GM23248 (cell line): Measurements from ENCODE around the gene AFDN. TPM values are rescaled to one million over a fixed set of nuclear protein-coding genes. Genes with fewer than 3 reads are reported as not detected.

ENCODE experiments used
- DNase-seq: peaks from one replicate; pipeline ENCODE4 v3.0.0-alpha.2; 2015
- H2AFZ ChIP-seq: fragments of 200-600 bp; sonication (generic); 2 replicates; pipeline ENCODE4 v1.6.1; 2016; ENCODE audit warnings: antibody characterized with exemption
- H3F3A ChIP-seq: fragments of 200-600 bp; sonication (generic); 2 replicates; pipeline ENCODE4 v1.6.1; 2016; ENCODE audit warnings: mild to moderate bottlenecking, antibody characterized with exemption, mixed run types; ENCODE audit not compliant: insufficient read depth
- H3K27ac ChIP-seq: fragments of 200-600 bp; sonication (generic); 2 replicates; pipeline ENCODE4 v1.5.1; 2016; ENCODE audit warnings: mild to moderate bottlenecking
- H3K27me3 ChIP-seq: fragments of 200-600 bp; sonication (generic); replicated peaks from 2 replicates; pipeline ENCODE4 v1.6.1; 2016; ENCODE audit warnings: mild to moderate bottlenecking; ENCODE audit not compliant: insufficient read depth
- H3K36me3 ChIP-seq: fragments of 200-600 bp; sonication (generic); 2 replicates; pipeline ENCODE4 v1.6.1; 2016; ENCODE audit warnings: low read depth, mild to moderate bottlenecking
- H3K4me1 ChIP-seq: fragments of 200-600 bp; sonication (generic); 2 replicates; pipeline ENCODE4 v1.6.1; 2016; ENCODE audit warnings: mild to moderate bottlenecking; ENCODE audit not compliant: insufficient read depth
- H3K4me2 ChIP-seq: fragments of 200-600 bp; sonication (generic); one replicate; pipeline ENCODE4 v1.6.1; 2016; ENCODE audit warnings: mild to moderate bottlenecking; ENCODE audit not compliant: unreplicated experiment
- H3K4me3 ChIP-seq: fragments of 200-600 bp; sonication (generic); 2 replicates; pipeline ENCODE4 v1.5.1; 2016; ENCODE audit warnings: mild to moderate bottlenecking
- H3K79me2 ChIP-seq: fragments of 200-600 bp; sonication (generic); 2 replicates; pipeline ENCODE4 v1.6.1; 2016; ENCODE audit warnings: mild to moderate bottlenecking; ENCODE audit not compliant: insufficient read depth
- H3K9ac ChIP-seq: fragments of 200-600 bp; sonication (generic); 2 replicates; pipeline ENCODE4 v1.6.1; 2016; ENCODE audit warnings: mild to moderate bottlenecking
- H3K9me2 ChIP-seq: fragments of 200-600 bp; sonication (generic); 2 replicates; pipeline ENCODE4 v1.6.1; 2016; ENCODE audit warnings: mixed run types, mild to moderate bottlenecking, moderate library complexity; ENCODE audit not compliant: insufficient read depth
- H3K9me3 ChIP-seq: fragments of 200-600 bp; sonication (generic); one replicate; pipeline ENCODE4 v1.6.1; 2017; ENCODE audit warnings: low read depth
- H4K20me1 ChIP-seq: fragments of 200-600 bp; sonication (generic); 2 replicates; pipeline ENCODE4 v1.6.0; 2016; ENCODE audit not compliant: insufficient read depth
- EZH2 ChIP-seq: fragments of 200-600 bp; sonication (generic); IDR thresholded peaks from 2 replicates; pipeline ENCODE4 v1.6.1; 2018; ENCODE audit warnings: antibody characterized with exemption, mild to moderate bottlenecking; ENCODE audit not compliant: insufficient read depth, poor library complexity, severe bottlenecking
- EZH2phosphoT487 ChIP-seq: fragments of 200-600 bp; sonication (generic); IDR thresholded peaks from 2 replicates; pipeline ENCODE4 v1.6.1; 2018; ENCODE audit warnings: antibody characterized with exemption, moderate library complexity, mild to moderate bottlenecking, low read depth; ENCODE audit not compliant: insufficient read depth
- WGBS, 2 experiments: methylation state at CpG; one replicate each; pipeline ENCODE4 v1.1.6; 2015 to 2017; ENCODE audit warnings: low lambda C conversion rate in 2 of 2, low coverage in 1 of 2; ENCODE audit errors: missing lambda C conversion rate in 2 of 2; 5-methylcytosine and 5-hydroxymethylcytosine counted together
- in situ Hi-C: fragments of 300-500 bp; cut with MboI; formaldehyde crosslinking; loops from 2 replicates; pipeline ENCODE4 v1.15.0; 2020
- polyA plus RNA-seq: library from polyadenylated mRNA; unstranded; fragments of >200 nt; fragmentation: Nextera tagmentation; extraction: Ambion mirVana; gene quantifications from 2 replicates; pipeline ENCODE4 v1.2.1, GENCODE V29; 2016
- total RNA-seq: library from RNA; depleted of rRNA; stranded (reverse); fragments of >200 nt; shearing (Covaris generic); gene quantifications from 2 replicates; pipeline ENCODE4 v1.2.3, GENCODE V29; 2014

Gene AFDN
- total and polyA plus RNA-seq, 2 experiments from 2014 or later = 4.5 to 13.8 TPM

- Histone ChIP-seq H3K9ac (no peak overlapping the region), H3K27me3 (no peaks in the 10 kb centered on the region), H2AFZ (no peak overlapping the region), H3K4me2 (no peak overlapping the region), H3K27ac (no peak overlapping the region), H3K79me2 (peaks cover 93% of the 10 kb centered on the region), H3K9me3 (no peaks in the 10 kb centered on the region), H4K20me1 (no peaks in the 10 kb centered on the region; the same call in 1 of the 2 replicates), H3K4me1 (no peaks in the 10 kb centered on the region), H3K36me3 (no peaks in the 10 kb centered on the region), H3K9me2 (no peaks in the 10 kb centered on the region), H3K4me3 (no peak overlapping the region), H3F3A (no peaks in the 10 kb centered on the region)
- in situ Hi-C loops = no loop called here
- 81 to 82% methylated on average over 6 of the region's 6 CpGs for WGBS, 2 experiments
- no peak for TF ChIP-seq EZH2
- DNase-seq = no peak
These were observed 13.0 kb downstream of the AFDN start for GRCh38 chr6:167839755-167840154.

DNA sequence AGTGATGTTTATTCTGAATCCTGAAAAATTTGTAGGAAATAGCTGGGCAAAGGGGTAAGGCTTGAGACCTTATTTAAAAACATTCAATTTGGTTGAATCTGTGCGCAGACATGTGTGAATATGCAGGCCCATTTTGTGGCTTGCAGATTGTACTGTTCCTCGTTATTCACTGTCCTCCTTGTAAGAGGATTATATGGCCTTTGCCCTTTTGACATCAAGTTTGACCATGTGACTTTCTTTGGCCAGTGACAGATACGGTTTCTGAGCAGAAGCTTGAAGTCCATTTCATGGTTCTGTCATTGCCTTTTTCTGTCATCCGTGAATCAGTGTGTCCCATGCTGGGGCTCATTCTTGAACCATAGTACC lies 13.4 kb downstream of the AFDN start:
- WGBS, 2 experiments = 98% methylated on average over 4 of the region's 4 CpGs
- TF ChIP-seq EZH2phosphoT487 (no peak), EZH2 (no peak)
- H3K27me3 ChIP-seq = no peaks in the 10 kb centered on the region
- in situ Hi-C loops = no loop called here
- no peaks in the 10 kb centered on the region for H3K9me3 ChIP-seq
- no peak overlapping the region for H3K9ac ChIP-seq
- DNase-seq = no peak
- peaks cover 93% of the 10 kb centered on the region for H3K79me2 ChIP-seq
- no peaks in the 10 kb centered on the region; the same call in 1 of the 2 replicates for H4K20me1 ChIP-seq
- H3K27ac ChIP-seq = no peak overlapping the region
- H3K4me1 ChIP-seq = no peaks in the 10 kb centered on the region
- H3K36me3 ChIP-seq = no peaks in the 10 kb centered on the region
- no peak overlapping the region for H3K4me3 ChIP-seq
- no peak overlapping the region for H3K4me2 ChIP-seq
- H2AFZ ChIP-seq = no peak overlapping the region
- H3K9me2 ChIP-seq = no peaks in the 10 kb centered on the region
- no peaks in the 10 kb centered on the region for H3F3A ChIP-seq

DNA sequence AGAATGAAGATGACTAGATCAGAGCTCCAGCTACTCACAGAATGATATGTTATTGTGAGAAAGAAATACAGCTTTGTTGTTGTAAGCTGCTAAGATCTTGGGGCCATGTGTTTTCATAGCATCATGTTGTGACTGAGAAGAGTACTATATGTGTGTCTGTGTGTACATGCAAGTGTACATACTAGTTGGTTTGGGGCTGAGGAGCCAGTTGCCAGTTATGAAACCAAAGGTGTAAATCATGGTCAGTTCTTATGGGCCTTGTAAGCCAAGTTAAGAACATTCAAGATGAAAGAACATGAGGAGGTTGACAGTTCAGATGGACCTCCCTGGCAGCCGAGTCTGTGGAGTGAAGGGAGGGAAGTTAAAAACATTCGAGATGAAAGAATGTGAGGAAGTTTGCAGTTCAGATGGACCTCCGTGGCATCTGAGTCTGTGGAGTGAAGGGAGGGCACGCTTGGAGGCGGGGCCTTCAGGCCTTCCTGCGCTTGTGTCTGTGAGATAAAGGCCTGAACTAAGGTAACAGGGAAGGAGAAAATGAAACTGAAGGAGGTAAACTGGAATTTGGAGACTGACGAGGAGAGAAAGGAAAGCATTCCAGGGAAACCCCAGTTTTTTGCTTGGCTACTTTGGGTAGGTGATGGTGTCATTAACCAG lies 13.9 kb downstream of the AFDN start:
- no peak for DNase-seq
- H3K4me1 ChIP-seq = no peaks in the 10 kb centered on the region
- peaks cover 93% of the 10 kb centered on the region for H3K79me2 ChIP-seq
- no peak for TF ChIP-seq EZH2
- TF ChIP-seq EZH2phosphoT487 = no peak
- H3K4me2 ChIP-seq = no peak overlapping the region
- H3K9me2 ChIP-seq = no peaks in the 10 kb centered on the region
- H3K9me3 ChIP-seq = no peaks in the 10 kb centered on the region
- no peak overlapping the region for H3K9ac ChIP-seq
- no peaks in the 10 kb centered on the region for H3K27me3 ChIP-seq
- no peak overlapping the region for H3K27ac ChIP-seq
- in situ Hi-C loops = no loop called here
- H4K20me1 ChIP-seq = no peaks in the 10 kb centered on the region; the same call in 1 of the 2 replicates
- WGBS, 2 experiments = 85 to 88% methylated on average over 7 of the region's 7 CpGs
- no peak overlapping the region for H3K4me3 ChIP-seq
- H2AFZ ChIP-seq = no peak overlapping the region
- H3K36me3 ChIP-seq = no peaks in the 10 kb centered on the region
- no peaks in the 10 kb centered on the region for H3F3A ChIP-seq

DNA sequence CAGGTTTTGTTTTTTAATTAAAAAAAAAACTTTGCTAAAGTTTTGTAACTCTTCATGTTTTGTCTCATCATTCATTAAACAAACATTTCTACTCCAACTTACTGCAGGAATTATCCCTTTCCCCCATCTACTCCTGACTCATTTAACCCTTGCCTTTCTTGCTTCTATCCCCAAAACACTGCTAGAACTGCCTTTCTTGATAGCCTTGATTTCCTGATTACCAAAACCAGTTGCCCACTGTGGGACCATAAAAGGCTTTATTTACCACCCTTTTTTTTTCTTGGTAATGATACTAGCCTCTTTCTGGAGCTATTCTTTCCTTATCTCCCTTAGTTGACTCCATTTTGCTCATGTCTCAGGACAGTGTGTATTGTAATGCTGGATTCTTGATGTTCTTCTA lies 15.3 kb downstream of the AFDN start:
- Histone ChIP-seq H3K27me3 (no peaks in the 10 kb centered on the region), H3K79me2 (peaks cover 91% of the 10 kb centered on the region), H4K20me1 (no peaks in the 10 kb centered on the region; the same call in 1 of the 2 replicates), H3K9me2 (no peaks in the 10 kb centered on the region), H3K4me2 (no peak overlapping the region), H3K9ac (no peak overlapping the region), H3K36me3 (no peaks in the 10 kb centered on the region), H3K4me3 (no peak overlapping the region), H3K9me3 (no peaks in the 10 kb centered on the region), H2AFZ (no peak overlapping the region), H3K27ac (no peak overlapping the region), H3F3A (no peaks in the 10 kb centered on the region), H3K4me1 (no peaks in the 10 kb centered on the region)
- TF ChIP-seq EZH2 = no peak
- no peak for TF ChIP-seq EZH2phosphoT487
- no peak for DNase-seq
- in situ Hi-C loops = no loop called here

DNA sequence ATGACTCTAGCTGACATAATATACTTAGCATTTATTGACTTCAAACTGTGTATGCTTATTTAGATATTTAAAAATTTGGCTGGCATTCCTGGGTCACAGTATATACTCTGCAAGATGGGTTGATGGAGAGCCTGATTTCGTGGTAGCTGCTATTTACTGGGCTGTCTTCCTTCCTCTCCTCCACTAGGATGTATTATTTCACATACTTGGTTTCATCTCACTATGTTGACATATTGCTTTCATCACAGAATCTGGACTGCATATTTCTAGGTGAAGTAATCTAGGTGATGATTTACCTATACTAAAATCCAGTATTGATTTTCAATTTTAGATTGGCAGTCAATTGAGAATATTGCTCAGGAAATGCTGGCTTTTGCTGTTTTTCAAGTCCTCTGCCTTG lies 15.7 kb downstream of the AFDN start:
- 86 to 96% methylated on average over 1 of the region's 1 CpG for WGBS, 2 experiments
- Histone ChIP-seq H3K4me3 (no peak overlapping the region), H3K9me2 (no peaks in the 10 kb centered on the region), H3K9ac (no peak overlapping the region), H3K9me3 (no peaks in the 10 kb centered on the region), H3K4me2 (no peak overlapping the region), H4K20me1 (no peaks in the 10 kb centered on the region; the same call in 1 of the 2 replicates), H3K79me2 (peaks cover 94% of the 10 kb centered on the region), H3F3A (no peaks in the 10 kb centered on the region), H3K36me3 (no peaks in the 10 kb centered on the region), H2AFZ (no peak overlapping the region), H3K27me3 (no peaks in the 10 kb centered on the region), H3K27ac (no peak overlapping the region), H3K4me1 (no peaks in the 10 kb centered on the region)
- no peak for TF ChIP-seq EZH2
- TF ChIP-seq EZH2phosphoT487 = no peak
- DNase-seq = no peak
- in situ Hi-C loops = no loop called here
